ENCODE results near the gene BARX1. TPM values are rescaled to one million over a fixed set of nuclear protein-coding genes. Genes with fewer than 3 reads are reported as not detected.

The BARX1 gene, protein sequence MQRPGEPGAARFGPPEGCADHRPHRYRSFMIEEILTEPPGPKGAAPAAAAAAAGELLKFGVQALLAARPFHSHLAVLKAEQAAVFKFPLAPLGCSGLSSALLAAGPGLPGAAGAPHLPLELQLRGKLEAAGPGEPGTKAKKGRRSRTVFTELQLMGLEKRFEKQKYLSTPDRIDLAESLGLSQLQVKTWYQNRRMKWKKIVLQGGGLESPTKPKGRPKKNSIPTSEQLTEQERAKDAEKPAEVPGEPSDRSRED
- total RNA-seq (2022; extraction: Qiagen RNA extraction): 7.9 to 12.8 TPM (median 11.4 TPM) in 5 replicates

DNA sequence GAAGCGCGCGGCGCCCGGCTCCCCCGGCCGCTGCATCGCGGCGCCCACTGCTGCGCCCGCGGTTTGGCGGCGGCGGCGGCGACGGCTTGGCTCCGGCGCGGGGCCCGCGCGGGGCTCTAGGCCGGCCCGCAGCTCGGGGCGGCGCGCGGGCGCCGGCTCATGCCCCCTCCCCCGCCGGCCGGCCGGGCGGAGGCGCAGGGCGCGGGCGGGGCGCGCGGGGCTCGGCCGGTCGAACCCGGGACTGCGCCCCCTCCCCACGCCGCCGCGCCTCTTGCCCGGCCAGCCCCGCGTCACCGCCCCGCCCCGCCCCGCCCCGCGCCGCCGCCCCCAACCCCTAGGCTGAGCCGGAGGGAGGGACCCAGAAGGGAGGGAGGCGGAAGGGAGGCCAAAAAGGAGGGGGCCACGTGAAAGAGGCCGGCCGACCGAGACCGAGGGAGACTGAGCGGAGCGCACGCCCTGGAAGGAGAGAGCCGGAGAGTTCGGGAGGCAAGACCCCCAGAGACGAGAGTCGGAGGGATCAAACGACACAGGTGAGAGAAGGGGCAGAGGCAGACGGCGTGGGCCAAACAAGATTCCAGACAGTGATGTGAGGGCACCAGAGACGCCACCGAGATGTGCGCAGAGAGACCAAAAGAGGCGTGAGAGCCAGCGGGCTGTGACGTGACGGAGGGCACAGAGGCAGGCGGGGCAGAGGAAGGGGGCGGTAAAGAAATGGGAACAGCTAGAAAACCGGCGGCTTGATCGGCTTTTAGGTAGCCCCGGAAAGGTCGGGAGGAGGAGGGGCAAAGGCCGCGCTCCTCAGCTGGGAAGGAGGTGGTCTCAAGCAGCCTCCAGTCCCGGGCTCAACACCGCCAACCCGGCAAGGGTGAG is at the start of gene BARX1:
Gene BARX1, minus strand, starts transcription at position 245 of the 870 bp plus-strand sequence. Its CDS starts 209 bp downstream, at position 36.

Other genes with a start within 250 kb of the BARX1 start
- gene PTPDC1, start 129.1 kb upstream of the BARX1 start, total RNA-seq (2022; extraction: Qiagen RNA extraction): 2.8 to 5.0 TPM (median 4.3 TPM) in 5 replicates

All from A549 treated with Hydrocortisone at 1 μM for 4 hours (cell line).